ENCODE data around the gene GBX1.

Gene GBX1

GRCh38 chr7:151205730-151206129 lies 38.2 kb upstream of the GBX1 start:
- no peak for TF ChIP-seq CTCF (IDR thresholded peaks at IDR 0.05; ENCODE audit: low read depth, low read length)
- H3K4me3 ChIP-seq (ENCODE audit: low read depth, low read length), result no peak overlapping the region
- no peaks in the 10 kb centered on the region; the same call in 1 of the 2 replicates for H3K4me1 ChIP-seq
- DNase-seq, result no peak
- H3K9me3 ChIP-seq, result no peaks in the 10 kb centered on the region
- no peaks in the 10 kb centered on the region for H3K36me3 ChIP-seq
- peaks cover 22% of the 10 kb centered on the region for H3K27me3 ChIP-seq

- Histone ChIP-seq H3K9me3 (no peaks in the 10 kb centered on the region), H3K4me1 (no peaks in the 10 kb centered on the region; the same call in none of the 2 replicates), H3K36me3 (no peaks in the 10 kb centered on the region), H3K27me3 (peaks cover 22% of the 10 kb centered on the region), H3K4me3 (ENCODE audit: low read depth, low read length) (no peak overlapping the region)
- TF ChIP-seq CTCF (IDR thresholded peaks at IDR 0.05; ENCODE audit: low read depth, low read length), result no peak; the same call in 1 of the 2 replicates
- DNase-seq, result no peak
Observed at GRCh38 chr7:151204383-151205032, 37.0 kb upstream of the GBX1 start.

GRCh38 chr7:151202836-151203235 lies 35.3 kb upstream of the GBX1 start:
- H3K4me1 ChIP-seq, result no peaks in the 10 kb centered on the region; the same call in none of the 2 replicates
- no peak for TF ChIP-seq CTCF (IDR thresholded peaks at IDR 0.05; ENCODE audit: low read depth, low read length)
- H3K36me3 ChIP-seq, result no peaks in the 10 kb centered on the region
- peaks cover 22% of the 10 kb centered on the region for H3K27me3 ChIP-seq
- no peak overlapping the region for H3K4me3 ChIP-seq (ENCODE audit: low read depth, low read length)
- DNase-seq, result no peak
- H3K9me3 ChIP-seq, result no peaks in the 10 kb centered on the region

- H3K4me3 ChIP-seq (ENCODE audit: low read depth, low read length), result no peak overlapping the region
- H3K27me3 ChIP-seq, result peaks cover 22% of the 10 kb centered on the region
- DNase-seq, result no peak
- TF ChIP-seq CTCF (IDR thresholded peaks at IDR 0.05; ENCODE audit: low read depth, low read length), result no peak
- no peaks in the 10 kb centered on the region for H3K9me3 ChIP-seq
- H3K36me3 ChIP-seq, result no peaks in the 10 kb centered on the region
- no peaks in the 10 kb centered on the region; the same call in 1 of the 2 replicates for H3K4me1 ChIP-seq
Observed at GRCh38 chr7:151201751-151202150, 34.3 kb upstream of the GBX1 start.

- peaks cover 22% of the 10 kb centered on the region for H3K27me3 ChIP-seq
- no peaks in the 10 kb centered on the region for H3K36me3 ChIP-seq
- no peaks in the 10 kb centered on the region for H3K9me3 ChIP-seq
- no peak for TF ChIP-seq CTCF (IDR thresholded peaks at IDR 0.05; ENCODE audit: low read depth, low read length)
- DNase-seq, result no peak
- H3K4me3 ChIP-seq (ENCODE audit: low read depth, low read length), result no peak overlapping the region
- no peaks in the 10 kb centered on the region; the same call in 1 of the 2 replicates for H3K4me1 ChIP-seq
Observed at GRCh38 chr7:151201344-151201743, 33.9 kb upstream of the GBX1 start.

Data from BE2C (cell line).